Measurements from ENCODE around the gene RBM14. TPM values are rescaled to one million over a fixed set of nuclear protein-coding genes. Genes with fewer than 3 reads are reported as not detected.

RBM14 gene
- total and polyA plus RNA-seq, 2 donors (not counting 1 experiment from before 2014, with no cell fraction given): 13.2 to 27.6 TPM

GRCh38 chr11:66643745-66644437 lies 27.5 kb downstream of the RBM14 start:
- H3K27ac ChIP-seq (ENCODE audit: insufficient read depth, low read length): no peak overlapping the region
- H3K4me1 ChIP-seq (ENCODE audit: control insufficient read depth, extremely low read depth, insufficient read depth, low read length): peaks cover 5% of the 10 kb centered on the region
- no peak for DNase-seq (ENCODE audit: low read depth in 2 of 2)
- no peak for TF ChIP-seq EZH2 (IDR thresholded peaks at IDR 0.05; ENCODE audit: low read length, missing control alignments)
- no peak for TF ChIP-seq CTCF (conservative IDR thresholded peaks at IDR 0.05 in 1 of 2, IDR thresholded peaks at IDR 0.05 in 1 of 2; ENCODE audit: low read depth in 1 of 2, low read length in 2 of 2)
- H3K36me3 ChIP-seq (ENCODE audit: control insufficient read depth, insufficient read depth, low read length): peaks cover 28% of the 10 kb centered on the region
- peaks cover 2% of the 10 kb centered on the region for H4K20me1 ChIP-seq (ENCODE audit: control insufficient read depth, extremely low read depth, insufficient read depth, low read length)
- no peak overlapping the region for H3K4me3 ChIP-seq (replicated peaks in 1 of 4; ENCODE audit: control extremely low read depth in 1 of 4, insufficient read depth in 1 of 4, low read depth in 3 of 4, low read length in 4 of 4)
- H3K27me3 ChIP-seq (ENCODE audit: control insufficient read depth, insufficient read depth, low read length): no peaks in the 10 kb centered on the region
- H3K4me2 ChIP-seq (ENCODE audit: extremely low read depth, insufficient read depth, low read length): no peak overlapping the region
- H3K79me2 ChIP-seq (ENCODE audit: control insufficient read depth, insufficient read depth, low read length): peaks cover 94% of the 10 kb centered on the region
- H3K9me3 ChIP-seq (ENCODE audit: control insufficient read depth, insufficient read depth, low read depth, low read length): no peaks in the 10 kb centered on the region
- no peak overlapping the region for H2AFZ ChIP-seq (ENCODE audit: low read length)
- no peak overlapping the region for H3K9ac ChIP-seq (ENCODE audit: insufficient read depth, low read length)

- peaks cover 30% of the 10 kb centered on the region for H3K36me3 ChIP-seq (ENCODE audit: control insufficient read depth, insufficient read depth, low read length)
- no peak overlapping the region for H3K9ac ChIP-seq (ENCODE audit: insufficient read depth, low read length)
- H4K20me1 ChIP-seq (ENCODE audit: control insufficient read depth, extremely low read depth, insufficient read depth, low read length): peaks cover 2% of the 10 kb centered on the region
- H2AFZ ChIP-seq (ENCODE audit: low read length): no peak overlapping the region
- H3K27me3 ChIP-seq (ENCODE audit: control insufficient read depth, insufficient read depth, low read length): no peaks in the 10 kb centered on the region
- no peaks in the 10 kb centered on the region for H3K4me1 ChIP-seq (ENCODE audit: control insufficient read depth, extremely low read depth, insufficient read depth, low read length)
- no peak overlapping the region for H3K4me3 ChIP-seq (replicated peaks in 1 of 4; ENCODE audit: control extremely low read depth in 1 of 4, insufficient read depth in 1 of 4, low read depth in 3 of 4, low read length in 4 of 4)
- H3K27ac ChIP-seq (ENCODE audit: insufficient read depth, low read length): no peak overlapping the region
- TF ChIP-seq EZH2 (IDR thresholded peaks at IDR 0.05; ENCODE audit: low read length, missing control alignments) (no peak), CTCF (conservative IDR thresholded peaks at IDR 0.05 in 1 of 2, IDR thresholded peaks at IDR 0.05 in 1 of 2; ENCODE audit: low read depth in 1 of 2, low read length in 2 of 2) (no peak)
- no peak for DNase-seq (ENCODE audit: low read depth in 2 of 2)
- no peaks in the 10 kb centered on the region for H3K9me3 ChIP-seq (ENCODE audit: control insufficient read depth, insufficient read depth, low read depth, low read length)
- no peak overlapping the region for H3K4me2 ChIP-seq (ENCODE audit: extremely low read depth, insufficient read depth, low read length)
- peaks cover 82% of the 10 kb centered on the region for H3K79me2 ChIP-seq (ENCODE audit: control insufficient read depth, insufficient read depth, low read length)
Observed at GRCh38 chr11:66646828-66647227, 30.4 kb downstream of the RBM14 start.

- no peak overlapping the region for H3K4me3 ChIP-seq (replicated peaks in 1 of 4; ENCODE audit: control extremely low read depth in 1 of 4, insufficient read depth in 1 of 4, low read depth in 3 of 4, low read length in 4 of 4)
- peaks cover 58% of the 10 kb centered on the region for H3K79me2 ChIP-seq (ENCODE audit: control insufficient read depth, insufficient read depth, low read length)
- H3K9ac ChIP-seq (ENCODE audit: insufficient read depth, low read length): no peak overlapping the region
- H2AFZ ChIP-seq (ENCODE audit: low read length): no peak overlapping the region
- H3K27me3 ChIP-seq (ENCODE audit: control insufficient read depth, insufficient read depth, low read length): no peaks in the 10 kb centered on the region
- DNase-seq (ENCODE audit: low read depth in 2 of 2): no peak
- no peaks in the 10 kb centered on the region for H3K4me1 ChIP-seq (ENCODE audit: control insufficient read depth, extremely low read depth, insufficient read depth, low read length)
- H4K20me1 ChIP-seq (ENCODE audit: control insufficient read depth, extremely low read depth, insufficient read depth, low read length): no peaks in the 10 kb centered on the region
- no peak overlapping the region for H3K27ac ChIP-seq (ENCODE audit: insufficient read depth, low read length)
- no peaks in the 10 kb centered on the region for H3K9me3 ChIP-seq (ENCODE audit: control insufficient read depth, insufficient read depth, low read depth, low read length)
- TF ChIP-seq CTCF (conservative IDR thresholded peaks at IDR 0.05 in 1 of 2, IDR thresholded peaks at IDR 0.05 in 1 of 2; ENCODE audit: low read depth in 1 of 2, low read length in 2 of 2) (no peak), EZH2 (IDR thresholded peaks at IDR 0.05; ENCODE audit: low read length, missing control alignments) (no peak)
- H3K36me3 ChIP-seq (ENCODE audit: control insufficient read depth, insufficient read depth, low read length): peaks cover 19% of the 10 kb centered on the region
- no peak overlapping the region for H3K4me2 ChIP-seq (ENCODE audit: extremely low read depth, insufficient read depth, low read length)
Observed at GRCh38 chr11:66649903-66650302, 33.5 kb downstream of the RBM14 start.

Measured in fibroblast of lung (primary cell).